ENCODE data around the gene SGSM1.

- TF ChIP-seq REST (IDR thresholded peaks at IDR 0.05; ENCODE audit: insufficient read depth in 1 of 2, low read depth in 2 of 2, low read length in 2 of 2) (no peak), SIN3A (IDR thresholded peaks at IDR 0.05; ENCODE audit: borderline replicate concordance, insufficient read depth, low read length) (no peak), POLR2AphosphoS5 (IDR thresholded peaks at IDR 0.05; ENCODE audit: low read depth, low read length) (no peak), FOXP2 (optimal IDR thresholded peaks at IDR 0.05; ENCODE audit: borderline replicate concordance, extremely low read depth, extremely low read length, insufficient read depth) (no peak), TAF1 (IDR thresholded peaks at IDR 0.05; ENCODE audit: borderline replicate concordance, insufficient read depth, low read length) (no peak)
These were observed 20.8 kb downstream of the SGSM1 start for GRCh38 chr22:24826710-24827285.

Data from PFSK-1 (cell line).